GM19467 (cell line): ENCODE results near the gene MX1.

Experiments
- ATAC-seq: cut with Tn5 transposase; IDR thresholded peaks from one replicate; pipeline ENCODE4 v1.9.1; 2021; ENCODE audit warnings: mild to moderate bottlenecking, moderate library complexity; ENCODE audit not compliant: unreplicated experiment

The MX1 gene, protein sequence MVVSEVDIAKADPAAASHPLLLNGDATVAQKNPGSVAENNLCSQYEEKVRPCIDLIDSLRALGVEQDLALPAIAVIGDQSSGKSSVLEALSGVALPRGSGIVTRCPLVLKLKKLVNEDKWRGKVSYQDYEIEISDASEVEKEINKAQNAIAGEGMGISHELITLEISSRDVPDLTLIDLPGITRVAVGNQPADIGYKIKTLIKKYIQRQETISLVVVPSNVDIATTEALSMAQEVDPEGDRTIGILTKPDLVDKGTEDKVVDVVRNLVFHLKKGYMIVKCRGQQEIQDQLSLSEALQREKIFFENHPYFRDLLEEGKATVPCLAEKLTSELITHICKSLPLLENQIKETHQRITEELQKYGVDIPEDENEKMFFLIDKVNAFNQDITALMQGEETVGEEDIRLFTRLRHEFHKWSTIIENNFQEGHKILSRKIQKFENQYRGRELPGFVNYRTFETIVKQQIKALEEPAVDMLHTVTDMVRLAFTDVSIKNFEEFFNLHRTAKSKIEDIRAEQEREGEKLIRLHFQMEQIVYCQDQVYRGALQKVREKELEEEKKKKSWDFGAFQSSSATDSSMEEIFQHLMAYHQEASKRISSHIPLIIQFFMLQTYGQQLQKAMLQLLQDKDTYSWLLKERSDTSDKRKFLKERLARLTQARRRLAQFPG

DNA sequence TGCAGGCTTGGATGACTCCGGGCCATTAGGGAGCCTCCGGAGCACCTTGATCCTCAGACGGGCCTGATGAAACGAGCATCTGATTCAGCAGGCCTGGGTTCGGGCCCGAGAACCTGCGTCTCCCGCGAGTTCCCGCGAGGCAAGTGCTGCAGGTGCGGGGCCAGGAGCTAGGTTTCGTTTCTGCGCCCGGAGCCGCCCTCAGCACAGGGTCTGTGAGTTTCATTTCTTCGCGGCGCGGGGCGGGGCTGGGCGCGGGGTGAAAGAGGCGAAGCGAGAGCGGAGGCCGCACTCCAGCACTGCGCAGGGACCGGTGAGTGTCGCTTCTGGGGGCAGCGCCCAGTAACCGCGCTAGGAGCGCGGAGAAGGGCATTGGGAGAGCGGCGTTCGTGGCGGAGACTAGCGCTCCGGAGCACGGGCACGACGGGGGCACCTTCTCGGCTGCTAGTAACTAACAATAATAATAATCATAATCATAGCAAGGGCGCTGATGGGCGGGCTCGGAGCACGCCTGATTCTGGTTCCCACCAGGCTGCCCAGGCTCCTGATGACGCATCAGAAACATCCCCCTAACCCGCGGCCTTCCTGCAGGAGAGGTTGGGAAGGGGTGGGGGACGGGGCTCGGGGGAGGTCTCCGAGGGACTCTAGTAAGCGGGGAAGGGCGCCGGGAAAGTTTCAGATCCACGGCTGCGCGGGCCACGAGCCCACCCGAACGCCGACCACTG is at the start of gene MX1:
TSS of gene MX1 (plus strand) at position 286 of the 722 bp plus-strand sequence. CDS start 5,832 bp downstream, outside the sequence.
- ATAC-seq = peak; percentile 85

DNA sequence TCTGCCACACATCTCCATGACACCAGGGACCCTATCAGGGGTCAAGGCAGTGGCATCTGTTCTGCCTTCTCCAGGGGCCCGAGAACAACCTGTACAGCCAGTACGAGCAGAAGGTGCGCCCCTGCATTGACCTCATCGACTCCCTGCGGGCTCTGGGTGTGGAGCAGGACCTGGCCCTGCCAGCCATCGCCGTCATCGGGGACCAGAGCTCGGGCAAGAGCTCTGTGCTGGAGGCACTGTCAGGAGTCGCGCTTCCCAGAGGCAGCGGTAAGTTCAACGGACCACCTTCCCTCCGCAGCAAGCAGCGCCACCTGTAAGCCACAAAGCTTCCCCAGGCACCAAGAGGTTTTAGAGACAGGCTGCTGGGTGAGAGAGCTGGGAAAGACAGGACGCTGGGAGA is 48.3 kb upstream of the MX1 start:
- ATAC-seq = no peak

GRCh38 chr21:41378849-41379248 is 47.2 kb upstream of the MX1 start:
- no peak for ATAC-seq

DNA sequence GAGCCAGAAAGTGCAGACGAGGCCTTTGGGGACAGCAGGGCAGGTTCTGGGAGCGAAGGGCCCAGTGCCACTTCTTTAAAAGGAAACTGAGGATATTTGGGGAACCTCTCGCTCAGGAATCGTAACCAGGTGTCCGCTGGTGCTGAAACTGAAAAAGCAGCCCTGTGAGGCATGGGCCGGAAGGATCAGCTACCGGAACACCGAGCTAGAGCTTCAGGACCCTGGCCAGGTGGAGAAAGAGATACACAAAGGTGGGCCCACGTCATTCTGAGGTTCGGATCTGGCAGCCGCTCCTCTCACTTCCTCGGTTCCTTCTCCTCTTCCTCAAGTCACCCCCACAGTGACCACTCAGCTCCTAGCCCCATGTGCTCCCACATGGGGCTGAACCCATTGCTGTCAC is 46.1 kb upstream of the MX1 start:
- ATAC-seq = no peak

- no peak for ATAC-seq
Measured at GRCh38 chr21:41381731-41382130, 44.3 kb upstream of the MX1 start.

DNA sequence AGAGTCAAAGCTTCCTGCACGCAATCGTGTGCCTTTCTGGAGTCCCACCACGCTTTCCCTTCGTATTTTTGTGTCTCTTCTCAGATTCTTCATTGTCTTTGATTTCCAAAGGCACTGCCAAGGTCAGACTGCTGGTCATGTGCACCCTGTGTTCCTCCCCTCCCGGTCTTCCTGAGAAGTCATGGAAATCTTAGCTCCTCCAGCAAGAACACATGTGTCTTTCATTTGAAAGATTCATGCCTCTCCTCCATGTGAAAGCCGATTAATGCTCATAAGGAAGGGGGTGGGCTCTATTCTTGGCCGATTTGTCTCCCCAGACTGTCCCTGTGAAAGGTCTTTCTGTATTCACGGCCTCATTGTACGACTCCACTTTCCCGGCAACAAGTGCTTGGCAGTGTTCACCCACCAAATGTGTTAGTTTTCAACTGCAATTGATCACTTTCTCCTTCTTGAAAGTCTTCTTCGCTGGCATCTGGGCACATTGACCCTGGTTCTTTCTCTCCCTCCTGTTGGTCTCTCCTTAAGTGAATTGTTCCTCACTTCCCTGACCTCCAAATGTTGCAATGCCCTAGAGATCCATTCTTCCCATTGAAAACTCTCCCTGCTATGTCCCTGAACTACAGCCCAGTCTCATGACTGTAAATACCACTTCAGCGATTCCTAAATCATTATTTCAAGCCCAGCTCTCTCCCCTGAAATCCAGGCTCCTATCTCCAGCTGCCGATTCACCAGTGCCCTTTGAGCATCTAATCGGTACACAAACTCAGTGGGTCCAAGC is 38.8 kb upstream of the MX1 start:
- ATAC-seq = no peak

DNA sequence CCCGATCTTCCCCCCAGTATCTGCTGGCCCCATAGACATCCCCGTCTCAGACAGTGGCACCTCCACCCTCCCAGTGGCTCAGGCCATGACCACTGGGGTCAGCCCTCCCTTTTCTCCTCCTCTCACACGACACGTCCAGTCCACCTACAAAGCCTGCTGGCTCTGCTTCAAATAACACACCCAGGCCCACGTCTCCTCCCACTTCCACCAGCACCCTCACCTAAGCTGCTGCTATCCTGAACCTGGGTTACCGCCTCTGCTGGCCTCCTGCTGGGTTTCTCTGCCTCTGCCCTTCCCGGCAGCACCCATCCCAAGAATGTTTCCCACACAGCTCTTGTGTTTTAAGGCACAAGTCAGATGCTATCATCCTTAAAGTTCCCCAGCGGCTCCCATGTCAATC is 38.2 kb upstream of the MX1 start:
- ATAC-seq = no peak

DNA sequence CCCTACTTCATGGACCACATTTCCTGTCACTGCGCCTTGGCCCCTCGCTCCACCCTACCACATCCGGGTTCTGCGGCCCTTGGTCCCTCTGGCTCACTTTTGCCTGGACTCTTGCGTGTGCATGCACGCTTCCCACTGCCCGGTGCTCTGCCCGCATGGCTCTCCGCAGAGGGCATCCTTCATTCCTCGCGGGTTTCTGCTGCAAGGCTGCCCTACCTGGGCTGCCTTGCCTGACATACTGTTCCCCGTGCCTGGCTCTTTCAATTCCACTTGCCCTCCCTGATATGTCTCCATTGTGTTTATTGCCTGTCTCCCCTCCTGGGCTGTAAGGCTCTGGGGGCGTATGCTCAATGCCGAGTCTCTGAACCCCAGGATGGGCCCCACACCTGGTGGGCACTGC is 37.8 kb upstream of the MX1 start:
- ATAC-seq = no peak

DNA sequence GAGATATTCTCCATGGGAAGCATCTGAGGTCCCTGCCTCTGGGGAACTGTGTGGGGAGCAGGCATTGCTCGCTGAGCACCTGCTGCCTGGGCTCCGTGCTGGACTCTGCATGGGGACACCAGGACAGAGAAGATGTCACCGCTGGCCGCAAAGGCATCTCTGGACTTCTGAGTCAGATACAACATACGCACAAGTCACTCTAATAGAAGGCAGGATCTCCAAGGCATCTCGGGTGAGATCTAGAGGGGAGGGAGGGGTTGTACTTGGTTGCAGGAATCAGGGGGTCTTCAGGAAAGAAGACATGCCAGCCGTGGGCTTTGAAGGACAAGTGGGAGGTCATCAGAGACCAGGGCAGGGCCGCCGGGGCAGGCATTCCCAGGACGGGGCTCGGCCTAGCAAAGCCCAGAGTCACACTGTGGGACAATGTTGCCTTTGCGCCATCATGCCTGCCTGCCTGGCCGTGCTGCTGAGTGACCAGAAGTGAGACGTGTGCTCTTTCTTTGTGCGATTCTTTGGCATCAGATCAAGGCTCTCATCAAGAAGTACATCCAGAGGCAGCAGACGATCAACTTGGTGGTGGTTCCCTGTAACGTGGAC is 35.9 kb upstream of the MX1 start:
- no peak for ATAC-seq

DNA sequence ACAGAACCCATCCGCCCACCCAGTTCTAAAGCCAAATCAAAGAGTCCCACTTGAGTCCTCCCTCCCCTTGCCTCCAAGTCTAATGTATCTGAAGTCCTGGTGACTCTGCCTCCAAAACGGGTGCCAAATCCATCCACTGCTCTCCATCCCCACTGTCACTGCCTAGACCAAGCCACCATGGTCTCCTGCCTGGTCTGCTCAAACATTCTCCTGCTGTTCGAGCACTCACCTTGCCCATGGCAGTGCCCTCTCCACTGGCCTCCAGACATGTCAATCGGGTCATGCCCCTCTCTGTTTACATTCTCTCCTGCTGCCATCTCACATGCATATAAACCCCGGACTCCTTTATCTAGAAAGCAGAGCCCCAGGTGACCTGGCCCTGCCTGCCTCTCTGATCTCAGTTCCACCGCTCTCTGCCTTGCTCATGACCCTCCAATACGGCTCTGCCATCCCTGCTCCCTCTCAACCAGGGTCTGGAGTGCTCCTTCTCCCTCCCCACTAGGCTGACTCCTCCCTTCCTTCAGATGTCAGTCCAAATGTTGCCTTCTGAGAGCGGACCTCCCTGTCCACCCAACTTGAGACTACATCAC is 32.1 kb upstream of the MX1 start:
- ATAC-seq = no peak

GRCh38 chr21:41396558-41397075 is 29.4 kb upstream of the MX1 start:
- ATAC-seq = no peak

GRCh38 chr21:41397471-41397891 is 28.6 kb upstream of the MX1 start:
- no peak for ATAC-seq

DNA sequence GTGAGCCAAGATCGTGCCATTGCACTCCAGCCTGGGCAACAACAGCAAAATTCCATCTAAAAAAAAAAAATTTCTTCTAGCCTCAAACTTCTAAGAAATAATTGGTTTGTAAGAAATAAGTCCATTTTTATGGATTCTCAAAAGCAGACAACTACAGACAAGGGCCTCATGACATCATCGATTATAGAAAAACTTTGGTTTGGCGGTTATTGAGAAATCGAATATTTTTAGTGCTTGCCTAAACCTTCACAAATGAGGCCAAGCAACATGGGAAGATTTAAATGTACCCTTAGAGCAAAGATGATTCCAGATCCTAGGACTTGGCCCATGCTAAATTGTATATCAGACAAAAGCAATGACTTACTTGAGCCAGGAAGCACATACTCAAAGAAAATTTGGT is 27.8 kb upstream of the MX1 start:
- no peak for ATAC-seq

GRCh38 chr21:41398831-41399230 is 27.2 kb upstream of the MX1 start:
- no peak for ATAC-seq

GRCh38 chr21:41399246-41399800 is 26.7 kb upstream of the MX1 start:
- no peak for ATAC-seq

GRCh38 chr21:41402231-41402630 is 23.8 kb upstream of the MX1 start:
- ATAC-seq = no peak

GRCh38 chr21:41402796-41403195 is 23.2 kb upstream of the MX1 start:
- ATAC-seq = no peak

DNA sequence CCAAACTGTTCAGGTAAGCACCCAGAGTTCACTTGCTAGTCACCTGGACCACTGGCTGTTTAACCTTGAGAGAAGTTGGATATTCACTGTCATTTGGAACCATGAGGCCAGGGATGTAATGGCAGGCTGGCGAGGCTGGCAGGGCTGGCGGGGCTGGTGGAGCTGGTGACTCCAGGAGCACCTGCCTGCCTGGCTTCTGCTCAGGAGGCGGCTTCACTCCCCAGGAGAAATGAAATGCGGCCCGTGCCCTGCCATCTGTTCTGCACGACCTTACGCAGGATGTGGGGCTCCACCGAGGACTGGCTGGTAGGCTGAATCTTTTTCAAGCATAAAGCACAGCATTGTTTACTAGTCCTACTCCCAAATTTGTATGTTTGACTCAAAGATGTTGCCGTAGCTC is 22.7 kb upstream of the MX1 start:
- no peak for ATAC-seq

DNA sequence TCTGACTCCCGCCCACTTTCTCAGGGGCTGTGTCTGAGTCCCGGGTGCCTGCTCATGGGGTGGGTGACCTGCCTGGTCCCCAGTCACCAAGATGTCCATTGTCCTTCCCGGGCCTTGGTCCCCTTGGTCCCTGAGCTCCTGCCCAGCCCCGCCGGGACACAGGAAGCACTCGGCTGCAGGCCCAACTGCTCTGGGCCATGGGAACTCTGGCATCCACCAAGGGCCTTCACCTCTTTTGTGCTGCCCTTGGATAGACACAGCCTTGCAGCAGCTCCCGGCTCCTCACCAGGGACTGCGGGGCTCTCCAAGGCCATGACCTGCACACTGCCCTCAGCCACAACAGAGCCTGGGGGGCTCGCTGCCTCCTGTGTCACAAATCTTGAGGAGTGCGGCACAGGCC is 22.1 kb upstream of the MX1 start:
- no peak for ATAC-seq

DNA sequence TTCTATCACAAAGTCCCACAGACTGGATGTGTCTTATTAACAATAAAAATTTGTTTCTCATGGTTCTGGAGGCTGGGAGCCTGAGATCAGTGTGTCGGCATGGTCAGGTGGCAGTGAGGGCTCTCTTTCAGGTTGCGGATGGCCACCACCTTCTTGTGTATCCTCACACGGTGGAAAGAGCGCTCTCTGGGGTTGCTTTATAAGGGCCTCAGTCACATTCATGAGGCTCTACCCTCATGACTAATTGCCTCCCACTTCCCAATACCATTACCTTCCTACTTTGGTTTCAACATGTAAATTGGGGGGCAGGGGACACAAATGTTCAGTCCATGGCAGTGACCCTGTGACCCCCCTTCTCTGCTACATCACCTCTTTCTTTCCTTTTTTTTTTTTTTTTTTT is 20.7 kb upstream of the MX1 start:
- no peak for ATAC-seq
